CD1c-positive myeloid dendritic cell (primary cell): ENCODE results near the gene TMTC4.
"Not testable (repeated sequence)": the region's sequence is repeated elsewhere in the genome, so short reads cannot be mapped to it uniquely, and the experiment has no call there.

Experiments
- DNase-seq: peaks from one replicate; pipeline ENCODE4 v3.0.0-alpha.2; 2016; ENCODE audit errors: extremely low spot score

The TMTC4 gene

DNA sequence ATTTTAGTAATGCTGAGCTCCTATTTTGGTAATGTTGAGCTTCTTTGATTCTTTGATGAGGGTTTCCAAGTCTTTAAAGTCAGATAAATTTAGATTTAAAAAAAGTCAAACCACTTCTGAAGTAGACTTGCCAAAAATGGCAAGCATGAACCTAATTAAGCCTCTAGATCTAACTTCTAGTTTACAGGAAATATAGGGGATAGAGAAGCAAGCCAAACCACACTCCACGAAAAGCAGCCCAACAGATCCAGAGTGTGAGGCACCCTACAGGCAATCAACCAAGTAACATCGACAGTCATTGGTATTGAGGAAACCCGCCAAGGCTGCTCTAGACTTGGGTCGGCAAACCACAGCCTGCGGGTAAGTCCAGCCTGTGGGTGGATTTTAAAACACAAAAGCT lies 89.7 kb downstream of the TMTC4 start:
- no peak for DNase-seq

DNA sequence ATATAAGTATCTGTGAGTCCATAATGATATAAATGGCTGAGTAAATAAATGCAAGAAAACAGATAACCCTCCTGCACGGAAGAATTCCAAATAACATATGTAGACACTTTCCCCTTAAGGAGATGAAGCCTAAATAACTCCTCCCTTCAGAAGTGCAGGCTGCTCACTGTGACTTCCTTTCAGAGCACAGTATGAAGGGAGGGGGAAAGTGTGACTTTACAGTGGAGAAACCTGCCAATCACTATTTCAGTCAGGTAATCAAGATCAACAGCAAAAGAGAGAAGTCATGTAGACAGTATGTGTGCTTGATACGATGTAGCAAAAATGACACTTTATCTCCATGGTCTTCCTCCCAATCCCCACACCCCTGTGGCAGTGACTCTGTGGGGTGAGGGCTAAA lies 93.1 kb downstream of the TMTC4 start:
- DNase-seq = no peak

DNA sequence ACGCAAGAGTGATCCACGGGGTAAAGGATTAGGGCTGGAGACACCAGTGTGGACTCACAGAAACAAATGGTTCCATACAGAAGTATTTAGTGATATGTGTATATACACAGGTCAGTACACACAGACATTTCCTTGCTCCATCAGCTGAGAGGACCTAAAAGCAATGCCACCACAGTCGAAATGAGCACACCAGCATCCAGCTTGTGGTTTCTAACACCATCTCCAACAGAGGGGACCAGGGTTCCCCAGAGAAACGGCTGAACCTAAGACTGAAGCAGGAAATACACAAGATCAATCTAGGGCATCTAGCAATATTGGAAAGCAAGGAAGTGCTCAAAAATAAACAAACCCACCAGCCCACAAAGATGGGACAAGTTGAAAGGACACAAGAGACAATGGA lies 93.6 kb downstream of the TMTC4 start:
- no peak for DNase-seq

DNA sequence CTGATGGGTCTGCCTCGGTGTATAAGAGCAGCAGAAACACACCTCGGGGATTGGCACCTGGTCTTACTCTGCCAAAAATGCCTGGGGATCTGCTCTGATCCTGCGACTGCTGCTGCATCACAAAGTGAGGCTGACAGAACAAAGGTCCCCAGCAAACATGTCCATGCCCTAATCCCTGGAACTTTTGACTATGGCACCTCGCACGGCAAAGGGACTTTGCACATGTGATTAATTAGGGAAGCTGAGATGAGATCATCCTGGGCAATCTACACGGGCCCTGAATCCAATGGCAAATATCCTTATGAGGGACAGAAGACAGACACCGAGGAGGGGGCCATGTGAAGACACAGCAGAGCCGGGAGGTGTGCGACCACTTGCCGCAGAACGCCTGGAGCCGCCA lies 94.5 kb downstream of the TMTC4 start:
- DNase-seq = no peak

DNA sequence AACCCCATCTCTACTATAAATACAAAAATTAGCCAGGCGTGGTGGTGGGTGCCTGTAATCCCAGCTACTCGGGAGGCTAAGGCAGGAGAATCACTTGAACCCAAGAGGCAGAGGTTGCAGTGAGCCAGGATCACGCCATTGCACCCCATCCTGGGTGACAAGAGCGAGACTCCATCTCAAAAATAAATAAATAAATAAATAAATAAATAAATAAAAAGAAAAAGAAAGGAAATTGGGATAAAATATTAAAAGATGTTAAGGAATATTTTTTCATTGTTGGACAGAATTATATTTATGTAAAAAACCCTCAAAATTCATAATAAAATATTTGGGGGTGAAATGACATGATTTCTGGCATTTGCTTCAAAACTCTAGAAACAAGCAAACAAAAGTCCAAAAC lies 97.4 kb downstream of the TMTC4 start:
- DNase-seq = not testable (repeated sequence)

DNA sequence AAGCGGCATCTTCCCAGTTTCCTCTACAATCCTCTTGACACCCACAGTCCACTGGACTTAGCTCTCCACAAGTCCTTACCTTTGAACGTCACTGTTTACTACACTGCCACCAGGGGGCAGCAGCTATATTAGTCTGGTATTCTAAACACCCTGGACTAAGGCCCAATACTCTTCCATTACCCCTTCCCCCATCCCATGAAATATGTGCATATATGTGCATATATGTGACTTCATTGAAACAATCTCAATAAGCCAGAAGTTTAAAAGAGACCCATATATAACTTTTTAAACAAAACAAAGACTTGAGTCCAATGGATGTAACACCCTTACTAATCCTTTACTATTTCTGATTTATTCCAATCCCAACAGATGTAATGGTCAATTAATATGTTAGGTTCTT lies 101.5 kb downstream of the TMTC4 start:
- DNase-seq = peak; percentile 79

DNA sequence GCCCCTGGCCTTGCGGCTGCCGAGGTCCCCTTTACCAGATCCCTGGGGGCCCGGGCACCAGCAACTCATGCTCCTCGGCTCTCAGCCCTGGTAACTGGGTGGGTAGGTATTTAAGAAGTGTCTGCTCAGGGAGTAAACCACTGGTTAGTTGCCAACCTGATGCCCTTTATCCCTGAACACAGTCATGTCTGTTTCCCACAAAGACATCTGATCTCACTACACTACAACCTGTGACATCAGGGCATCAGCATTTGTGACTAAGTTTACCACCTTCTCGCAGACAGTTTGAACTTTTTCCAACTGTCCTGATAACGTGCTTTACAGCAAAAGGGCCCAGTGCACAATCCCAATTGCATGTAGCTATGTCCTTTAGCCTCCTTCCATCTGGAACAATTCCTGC lies 108.1 kb downstream of the TMTC4 start:
- no peak for DNase-seq

DNA sequence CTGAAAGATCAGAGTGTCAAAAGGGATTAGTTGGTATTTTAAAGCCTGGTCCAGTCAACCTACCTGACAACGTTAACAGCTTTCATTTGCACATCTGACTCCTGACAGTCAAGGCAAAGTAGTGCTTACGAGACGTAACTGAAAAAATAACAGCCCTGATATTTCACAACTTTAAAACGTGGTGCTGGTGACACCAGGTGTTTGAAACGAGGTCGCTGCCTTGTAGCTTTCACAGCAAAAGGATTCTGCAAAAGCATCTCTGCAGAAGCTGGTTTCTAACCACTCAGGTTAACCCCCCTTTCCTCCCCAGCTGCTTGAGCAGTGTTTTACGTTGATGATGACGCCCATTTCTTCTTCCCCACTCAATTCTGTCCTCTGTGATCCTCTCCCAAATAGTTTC lies 109.3 kb downstream of the TMTC4 start:
- DNase-seq = no peak

DNA sequence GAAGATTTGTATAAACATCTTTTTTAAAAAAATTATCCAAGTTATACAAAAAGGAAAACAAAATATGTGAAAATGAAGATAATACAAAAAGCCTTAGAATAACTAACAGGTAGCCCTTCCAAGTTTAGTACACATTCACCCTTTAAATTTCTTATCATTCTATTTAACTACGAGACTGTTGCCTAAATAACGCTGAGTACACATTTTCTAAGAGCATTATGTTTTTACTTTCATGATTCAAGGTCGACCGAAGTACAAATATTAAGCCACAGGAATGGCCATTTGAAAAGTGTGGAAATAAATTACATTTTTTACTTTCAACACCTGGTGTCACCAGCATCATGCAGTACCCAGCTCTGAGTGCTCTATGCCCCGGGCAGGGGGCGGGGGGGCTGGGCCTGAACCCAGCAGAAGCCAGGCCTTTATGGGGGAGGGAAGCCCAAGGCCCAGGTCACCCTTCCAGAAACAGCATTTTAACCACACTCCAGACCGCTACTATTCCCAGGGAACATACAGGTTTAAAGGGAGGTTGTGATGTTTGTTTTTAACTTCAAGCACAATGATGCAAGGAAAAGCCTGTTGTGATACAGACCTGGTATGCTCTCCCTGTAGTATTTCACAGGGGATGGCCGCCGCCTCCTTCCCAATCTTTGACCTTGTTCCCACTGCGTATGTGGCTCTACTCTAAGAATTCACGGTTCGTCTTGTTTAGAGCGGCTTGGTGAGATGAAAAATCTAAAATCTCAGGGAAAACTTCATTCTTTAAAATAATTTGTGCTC lies 110.0 kb downstream of the TMTC4 start:
- no peak for DNase-seq

DNA sequence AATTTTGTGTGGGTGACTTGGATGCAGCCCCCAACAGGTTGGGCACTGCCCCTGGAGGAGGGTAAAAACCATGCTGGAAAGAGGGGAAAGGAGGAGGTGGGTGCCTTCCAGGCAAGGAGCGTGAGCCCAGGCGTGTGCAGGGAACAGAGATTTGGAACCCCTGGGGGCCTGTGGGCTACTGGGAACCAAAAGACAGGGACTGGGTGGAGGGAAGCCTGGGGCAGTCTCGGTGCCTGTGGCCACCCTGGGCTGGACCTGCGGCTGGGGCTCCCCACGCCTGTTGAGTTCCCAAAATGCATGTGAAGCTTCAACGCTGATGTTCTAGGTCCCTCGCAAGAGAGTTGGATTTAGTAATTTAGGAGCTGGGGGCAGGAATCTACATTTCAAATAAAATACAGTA lies 110.8 kb downstream of the TMTC4 start:
- no peak for DNase-seq

DNA sequence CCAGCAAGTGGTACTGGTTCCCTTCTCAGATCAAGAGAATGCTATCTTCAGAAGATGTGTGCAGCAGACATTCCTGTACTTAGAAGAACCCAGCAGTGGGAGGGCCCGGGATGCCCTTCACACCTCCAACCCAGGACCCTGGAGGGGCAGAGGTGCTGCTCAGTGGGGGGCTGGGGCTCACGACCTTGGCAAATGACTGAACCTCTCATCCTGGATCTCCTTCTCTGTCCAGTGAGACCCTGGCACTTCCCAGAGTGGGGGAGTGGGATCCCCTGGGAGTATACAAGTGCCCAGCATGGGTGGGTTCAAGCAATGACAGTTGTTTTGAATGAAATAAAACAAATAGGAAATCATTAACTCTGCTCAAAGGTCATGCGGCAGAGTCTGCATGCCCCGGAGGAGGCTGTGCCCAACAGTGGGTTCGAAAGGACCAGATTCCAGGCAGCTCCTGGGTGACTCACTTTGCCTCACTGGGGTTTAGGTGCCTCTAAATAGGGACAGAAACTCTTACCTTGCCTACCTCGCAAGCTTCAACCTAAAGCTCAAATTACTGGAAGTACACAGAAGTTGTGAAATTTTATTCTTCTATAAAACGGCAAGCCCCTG lies 112.9 kb downstream of the TMTC4 start:
- DNase-seq = no peak

DNA sequence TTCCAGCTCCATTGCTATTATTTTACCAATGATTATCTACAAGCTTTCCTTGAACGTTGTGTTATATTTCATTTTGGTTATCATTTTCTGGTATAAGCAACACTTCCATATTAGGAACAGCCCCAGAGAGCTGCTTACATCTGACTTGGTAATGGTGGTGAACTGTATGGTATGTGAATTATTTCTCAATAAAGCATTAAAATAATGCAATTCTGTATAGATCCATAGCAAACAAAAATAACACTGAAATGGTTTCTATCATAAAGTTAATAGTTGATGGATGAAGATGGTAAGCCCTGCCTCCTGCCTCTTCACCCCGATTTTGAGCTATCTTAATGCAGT lies 113.5 kb downstream of the TMTC4 start:
- DNase-seq = no peak

DNA sequence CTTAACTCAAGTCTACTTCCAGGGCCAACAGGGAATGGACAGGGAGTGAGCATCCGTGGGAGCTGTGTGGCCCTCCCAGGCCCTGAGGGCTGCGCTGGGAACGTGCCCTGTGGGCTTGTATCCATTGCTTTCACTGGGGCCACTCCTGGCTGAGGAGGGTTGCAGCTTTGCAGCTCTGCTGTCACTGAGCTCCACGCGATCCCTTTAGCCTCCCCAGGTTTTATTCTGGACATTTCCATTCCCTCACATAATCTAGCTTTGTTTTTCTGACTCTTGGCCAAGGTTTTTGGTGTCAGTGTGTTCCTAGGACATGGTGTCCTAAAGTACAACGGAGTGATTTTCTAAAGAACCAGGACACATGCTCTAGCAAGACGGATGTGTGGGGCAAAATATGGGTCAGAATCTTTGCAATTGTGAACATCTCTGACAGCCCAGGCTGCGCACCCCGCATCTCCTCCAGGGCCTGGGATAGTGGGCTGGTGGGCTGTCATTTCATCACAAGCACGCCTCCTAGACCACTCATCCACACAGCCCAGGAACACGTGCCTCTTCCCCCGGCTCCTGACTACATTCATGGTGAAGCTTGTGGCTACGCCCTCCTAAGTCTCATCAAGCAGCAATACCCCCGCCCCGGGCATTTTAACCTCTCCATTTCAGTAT lies 114.0 kb downstream of the TMTC4 start:
- no peak for DNase-seq

DNA sequence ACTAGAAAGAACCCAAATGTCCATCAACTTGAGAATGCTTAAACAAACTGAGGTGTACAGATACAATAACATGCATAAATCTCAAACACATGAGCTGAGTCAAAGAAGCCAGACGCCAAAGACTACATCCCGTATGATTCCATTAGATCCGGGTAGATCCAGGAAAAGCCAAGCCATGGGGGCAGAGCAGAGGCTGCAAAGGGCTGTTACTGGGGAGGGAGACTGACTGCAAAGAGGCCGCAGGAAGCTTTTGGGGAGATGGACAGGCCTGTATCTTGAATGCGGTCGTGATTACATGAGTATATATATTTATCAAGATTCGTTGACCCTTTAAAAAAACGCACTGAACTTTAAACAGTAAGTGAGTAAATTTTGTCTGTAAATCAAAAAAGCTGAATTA lies 114.7 kb downstream of the TMTC4 start:
- DNase-seq = no peak
